GM18873 (cell line): ENCODE measurements around the gene FAM83F.
"Not testable (repeated sequence)": the region's sequence is repeated elsewhere in the genome, so short reads cannot be mapped to it uniquely, and the experiment has no call there.

ENCODE experiments used
- ATAC-seq: cut with Tn5 transposase; IDR thresholded peaks from one replicate; pipeline ENCODE4 v1.9.1; 2021; ENCODE audit warnings: mild to moderate bottlenecking, moderate library complexity, moderate number of reproducible peaks; ENCODE audit not compliant: unreplicated experiment, low FRiP score

FAM83F gene

DNA sequence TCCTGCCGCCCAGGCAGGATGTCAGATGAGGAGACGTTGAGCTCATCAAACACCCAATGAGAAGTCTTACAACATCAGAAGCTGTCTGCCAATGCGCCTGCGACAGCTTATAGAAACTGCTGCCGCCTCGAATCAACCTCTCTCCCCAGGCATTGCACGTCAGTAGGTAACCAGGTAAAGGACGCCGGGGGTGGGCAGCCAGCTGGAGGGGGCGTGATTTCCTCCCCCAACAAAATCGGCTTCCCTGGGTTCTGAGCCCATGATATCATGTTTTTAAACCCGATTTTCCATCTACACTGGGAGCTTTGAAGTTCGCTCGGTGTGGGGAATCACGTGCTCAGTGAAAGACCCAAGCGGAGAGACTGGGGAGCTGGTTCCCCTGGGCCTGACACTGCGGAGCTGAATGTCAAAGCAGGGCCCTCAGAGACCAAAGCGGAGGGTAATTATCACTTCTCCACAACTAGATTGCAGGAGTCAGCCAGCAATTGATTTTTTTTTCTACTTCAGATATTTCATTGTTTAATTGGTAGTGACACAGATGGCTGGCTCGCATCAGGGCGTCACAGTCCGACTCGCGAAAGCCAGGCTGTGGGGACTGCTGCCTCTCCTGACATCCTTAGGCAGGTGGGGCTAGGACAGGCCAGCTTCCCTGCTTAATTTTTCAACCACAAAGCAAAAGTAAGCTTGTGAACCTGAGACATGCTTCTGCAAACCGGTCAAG is 15.4 kb downstream of the FAM83F start:
- ATAC-seq = no peak

DNA sequence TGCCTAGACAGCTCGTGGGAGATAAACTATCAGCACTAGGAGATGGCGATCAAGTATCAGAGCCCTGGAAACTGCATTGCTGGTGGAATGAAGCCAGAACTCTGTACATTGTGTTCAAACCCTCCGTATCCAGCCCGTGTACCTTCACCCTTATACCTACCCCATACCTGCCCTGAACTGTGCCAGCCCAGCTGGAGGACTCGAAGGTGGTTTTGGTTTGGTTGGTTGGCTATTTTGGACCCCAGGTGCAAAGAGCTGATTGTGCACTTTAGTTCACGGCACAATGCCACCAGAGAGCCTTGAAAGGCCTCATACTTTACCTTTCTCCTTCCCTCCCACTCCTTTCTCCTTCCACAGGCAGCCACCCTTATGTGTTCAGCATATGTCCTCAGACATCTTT is 16.0 kb downstream of the FAM83F start:
- ATAC-seq = no peak

DNA sequence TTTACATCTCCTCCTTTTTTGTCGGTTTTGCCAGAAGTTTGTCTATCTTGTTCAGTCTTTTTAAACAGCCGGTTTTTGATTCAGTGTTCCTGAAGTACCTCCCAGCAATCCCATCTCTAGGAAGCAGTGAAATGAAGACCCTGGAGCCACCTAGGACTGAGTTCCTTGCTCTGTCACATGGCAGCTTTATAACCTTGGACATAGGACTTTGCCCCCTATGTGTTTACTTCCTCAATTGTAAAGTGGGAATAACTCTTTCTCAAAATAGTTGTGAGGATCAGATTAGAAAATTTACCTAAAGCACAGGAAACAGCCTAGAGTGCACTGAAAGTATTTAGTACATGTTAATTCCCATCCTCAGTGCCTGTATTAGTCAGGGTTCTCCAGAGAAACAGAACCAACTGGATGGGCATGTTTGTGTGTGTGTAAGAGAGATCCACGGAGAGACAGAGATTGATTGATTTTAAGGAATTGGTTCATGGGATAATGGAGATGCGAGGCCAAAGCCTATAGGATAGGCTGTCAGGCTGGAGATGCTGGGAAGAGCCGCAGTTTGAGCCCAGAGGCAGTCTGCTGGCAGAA is 20.0 kb downstream of the FAM83F start:
- no peak for ATAC-seq

DNA sequence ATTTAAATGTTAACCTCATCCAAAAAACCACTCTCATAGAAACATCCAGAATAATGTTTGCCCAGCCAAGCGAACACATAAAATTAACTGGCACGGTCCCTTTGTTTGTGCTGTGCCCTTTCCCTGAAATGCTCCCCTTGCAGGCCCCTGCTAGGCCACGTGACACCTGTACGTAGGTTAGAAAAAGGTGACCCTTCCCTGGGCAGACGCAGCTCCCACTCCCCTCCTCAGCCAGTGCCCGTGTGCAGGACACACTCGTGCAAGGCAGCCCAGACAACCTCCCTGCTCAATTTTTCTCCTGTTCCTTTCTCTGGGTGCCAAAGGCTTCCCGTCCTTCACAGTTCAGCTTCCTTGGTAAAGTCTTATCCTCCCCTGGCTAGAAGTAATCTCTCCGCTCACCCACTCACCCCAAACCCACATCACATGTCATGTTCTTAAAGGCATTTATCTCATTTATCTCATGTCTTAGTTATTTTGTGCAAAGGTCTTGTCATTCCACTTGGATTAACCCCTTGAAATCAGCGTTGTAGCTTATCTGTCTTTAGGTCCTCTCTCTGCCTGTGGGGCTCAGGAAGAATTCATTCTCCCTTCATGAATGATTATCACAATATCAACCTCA is 20.7 kb downstream of the FAM83F start:
- ATAC-seq = no peak

DNA sequence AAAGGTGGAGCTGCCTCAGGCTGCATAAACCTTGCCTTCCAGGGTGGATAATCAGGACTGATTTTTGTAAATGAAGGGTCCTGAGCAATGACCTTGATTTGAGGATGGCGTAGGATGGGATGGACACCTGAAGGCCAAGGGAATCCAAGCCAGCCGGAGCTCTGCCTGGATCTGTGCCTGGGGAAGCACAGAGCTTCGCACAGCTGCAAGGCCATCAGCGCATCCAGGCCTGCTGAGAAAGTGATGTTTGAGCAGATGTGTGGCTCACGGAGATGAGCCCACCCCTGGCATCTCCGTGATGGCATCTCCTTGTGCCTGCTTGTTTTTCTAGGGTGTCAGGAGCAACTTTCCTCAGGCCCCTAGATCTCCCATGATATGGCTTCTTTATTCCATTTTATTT is 23.3 kb downstream of the FAM83F start:
- no peak for ATAC-seq

DNA sequence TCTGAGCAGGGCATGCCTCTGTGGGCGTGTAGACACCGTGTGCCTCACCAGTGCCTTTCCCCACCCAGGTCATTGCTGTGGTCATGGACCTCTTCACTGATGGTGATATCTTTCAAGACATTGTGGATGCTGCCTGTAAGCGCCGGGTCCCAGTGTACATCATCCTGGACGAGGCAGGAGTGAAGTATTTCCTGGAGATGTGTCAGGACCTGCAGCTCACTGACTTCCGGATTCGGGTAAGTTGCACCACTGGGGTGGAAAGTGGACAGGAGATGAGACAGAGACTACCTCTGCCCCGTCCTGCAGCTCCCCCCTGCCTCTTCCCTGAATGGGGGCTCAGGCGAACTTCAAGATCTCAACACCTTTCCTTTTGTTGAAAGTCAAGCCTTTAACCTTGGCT is 24.3 kb downstream of the FAM83F start:
- no peak for ATAC-seq

DNA sequence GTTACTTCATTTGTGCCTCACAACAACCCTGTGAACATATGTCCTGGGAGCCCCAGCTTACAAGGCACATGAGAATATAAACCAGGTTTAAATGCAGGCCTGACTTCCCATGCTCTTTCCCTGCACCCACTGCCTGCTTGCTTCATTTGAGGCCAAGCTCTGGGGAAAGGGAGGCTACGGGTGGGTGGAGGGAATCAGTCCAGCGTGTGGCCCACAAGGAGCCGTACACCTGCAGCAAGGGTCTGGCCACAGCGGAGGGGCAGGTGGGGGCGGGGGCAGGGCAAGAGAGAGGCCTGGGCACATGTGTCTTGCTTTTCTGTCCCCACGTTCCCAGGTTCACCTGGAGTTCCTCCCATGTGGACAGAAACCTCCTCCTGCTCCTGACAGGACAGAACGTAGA is 26.2 kb downstream of the FAM83F start:
- ATAC-seq = no peak

DNA sequence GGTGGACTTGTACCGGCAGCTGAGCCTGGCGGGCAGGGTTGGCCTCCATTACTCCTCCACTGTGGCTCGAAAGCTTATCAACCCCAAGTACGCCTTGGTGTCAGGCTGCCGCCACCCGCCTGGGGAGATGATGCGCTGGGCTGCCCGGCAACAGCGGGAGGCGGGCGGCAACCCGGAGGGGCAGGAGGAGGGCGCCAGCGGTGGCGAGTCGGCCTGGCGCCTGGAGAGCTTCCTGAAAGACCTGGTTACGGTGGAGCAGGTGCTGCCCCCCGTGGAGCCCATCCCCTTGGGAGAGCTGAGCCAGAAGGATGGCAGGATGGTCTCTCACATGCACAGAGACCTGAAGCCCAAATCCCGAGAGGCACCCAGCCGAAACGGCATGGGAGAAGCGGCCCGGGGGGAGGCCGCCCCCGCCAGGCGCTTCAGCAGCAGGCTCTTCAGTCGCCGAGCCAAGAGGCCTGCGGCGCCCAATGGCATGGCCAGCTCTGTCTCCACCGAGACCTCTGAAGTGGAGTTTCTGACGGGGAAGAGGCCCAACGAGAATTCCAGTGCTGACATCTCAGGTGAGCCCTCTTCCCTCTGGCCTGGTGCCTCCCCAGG is 26.7 kb downstream of the FAM83F start:
- no peak for ATAC-seq

DNA sequence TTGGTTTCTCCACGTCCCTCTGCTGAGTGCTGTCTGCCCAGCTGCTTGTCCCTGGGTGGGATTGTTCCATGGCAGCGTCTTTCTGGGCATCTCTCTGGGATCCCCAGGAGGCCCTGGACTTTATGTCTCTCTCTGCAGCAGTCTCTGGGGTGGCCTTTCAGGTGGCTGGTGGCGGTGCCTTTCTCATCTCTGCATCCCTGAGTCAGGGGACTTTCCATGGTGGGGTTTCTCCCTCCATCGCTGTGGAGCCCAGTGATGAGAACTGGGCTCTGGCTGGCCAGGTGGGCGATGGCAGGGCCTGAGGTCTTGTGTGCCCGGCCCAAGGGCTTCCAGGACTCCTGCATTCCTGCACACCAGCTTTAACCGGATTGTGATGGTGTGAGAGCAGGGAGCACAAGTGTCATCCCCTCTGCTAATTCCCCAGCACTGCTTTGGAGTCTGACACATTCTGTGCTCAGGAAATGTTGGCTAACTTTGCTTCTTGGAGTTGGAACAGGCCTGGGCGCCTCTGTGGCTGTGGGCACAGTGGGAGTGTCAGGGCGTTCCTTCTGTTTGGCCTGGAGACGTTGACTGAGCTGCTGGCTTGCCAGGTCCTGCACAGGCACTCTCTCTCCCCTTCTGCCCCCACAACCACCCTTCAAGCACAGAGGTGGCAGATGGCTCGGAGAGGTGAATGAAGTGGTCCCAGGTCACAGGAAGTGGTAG is 27.9 kb downstream of the FAM83F start:
- no peak for ATAC-seq

DNA sequence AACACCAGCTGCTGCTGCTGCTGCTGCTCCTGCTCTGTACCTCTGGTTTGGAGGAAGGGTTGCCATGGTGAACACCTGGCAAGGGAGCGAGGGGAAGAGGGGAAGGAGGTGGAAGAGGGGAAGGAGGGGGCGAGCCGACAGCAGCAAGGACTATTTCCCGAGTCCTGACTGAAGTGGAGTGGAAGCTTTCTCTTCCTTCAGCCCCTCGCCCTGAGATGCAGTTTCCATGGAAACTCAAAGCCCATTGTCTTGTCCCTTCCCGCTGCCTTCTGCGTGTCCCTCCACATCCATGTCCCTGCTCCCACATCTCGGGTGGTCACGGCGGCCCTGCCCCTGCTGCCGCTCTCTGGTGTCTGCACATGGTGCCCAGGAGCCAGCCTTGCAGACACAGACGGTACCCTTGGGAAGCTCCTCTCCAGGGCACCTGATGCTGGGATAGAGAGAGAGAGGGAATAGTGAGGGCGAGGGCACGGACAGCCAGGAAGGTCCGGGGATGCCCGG is 28.6 kb downstream of the FAM83F start:
- ATAC-seq = no peak

DNA sequence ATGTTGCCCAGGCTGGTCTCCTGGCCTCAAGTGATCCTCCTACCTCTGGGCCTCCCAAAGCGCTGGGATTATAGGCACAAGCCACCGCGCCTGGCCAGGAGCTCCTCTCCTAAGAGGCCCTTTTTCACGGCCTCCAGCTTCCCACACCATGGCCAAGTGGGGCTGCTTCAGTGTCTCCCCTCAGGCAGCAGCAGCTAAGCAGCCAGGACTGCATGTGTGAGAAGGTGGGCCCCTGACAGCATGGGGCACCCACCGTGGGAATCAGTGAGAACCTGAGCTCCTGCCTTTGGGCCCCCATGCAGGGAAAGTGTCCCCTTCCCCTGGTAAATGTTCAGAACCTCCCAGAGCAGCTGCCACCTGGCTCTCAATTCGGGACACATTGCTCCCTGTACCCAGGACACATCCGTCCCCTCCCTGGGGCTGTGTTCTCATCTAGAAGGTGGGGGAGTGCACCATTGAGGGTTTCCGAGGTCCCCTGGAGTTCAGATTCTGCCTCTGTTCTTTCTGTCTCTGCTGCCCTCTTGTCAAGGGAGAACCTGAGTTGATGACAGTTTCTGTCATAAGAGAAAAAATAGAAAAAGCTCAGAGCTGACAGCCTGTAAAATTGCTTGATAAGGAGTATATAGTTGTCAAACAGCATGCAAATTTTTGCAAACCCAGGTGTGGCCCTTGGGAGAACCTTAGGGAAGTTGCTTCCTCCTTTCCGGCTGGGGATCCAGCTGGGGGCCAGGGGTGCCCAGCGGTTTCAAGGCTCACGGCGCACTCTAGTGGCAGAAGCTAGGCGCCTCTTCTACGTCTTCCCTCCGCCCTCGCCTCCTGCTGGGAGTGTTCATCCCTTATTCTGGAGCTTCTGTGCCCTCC is 29.7 kb downstream of the FAM83F start:
- ATAC-seq = no peak

DNA sequence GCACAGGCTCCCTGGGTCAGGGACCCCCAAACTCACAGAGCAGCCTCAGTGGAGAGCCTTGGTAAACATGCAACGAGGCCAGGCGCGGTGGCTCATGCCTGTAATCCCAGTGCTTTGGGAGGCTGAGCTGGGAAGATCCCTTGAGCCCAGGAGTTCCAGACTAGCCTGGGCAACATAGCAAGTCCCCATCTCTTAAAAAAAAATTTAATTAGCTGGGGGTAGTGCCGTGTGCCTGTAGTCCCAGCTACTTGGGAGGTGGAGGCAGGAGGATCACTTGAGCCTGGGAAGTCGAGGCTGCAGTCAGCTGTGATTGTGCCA is 30.3 kb downstream of the FAM83F start:
- ATAC-seq = not testable (repeated sequence)

DNA sequence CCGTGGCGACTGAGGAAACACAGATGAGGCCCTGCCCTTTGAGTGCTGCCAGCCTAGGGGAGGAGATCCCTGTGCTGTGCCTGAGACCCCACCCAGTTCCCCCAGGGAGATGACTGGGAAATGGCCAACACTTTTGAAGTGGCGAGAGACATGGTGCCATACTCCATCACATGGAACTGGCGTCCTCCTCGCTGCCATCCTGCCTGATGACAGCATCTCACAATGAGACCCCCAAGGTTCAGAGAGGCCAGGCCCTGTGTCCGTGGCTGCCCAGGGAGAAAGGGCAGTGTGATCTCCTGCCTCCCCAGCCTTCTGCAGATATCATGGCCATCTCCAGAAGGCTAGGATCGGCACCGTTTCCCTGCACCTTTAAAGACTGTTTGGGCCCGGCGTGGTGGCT is 31.1 kb downstream of the FAM83F start:
- ATAC-seq = no peak

DNA sequence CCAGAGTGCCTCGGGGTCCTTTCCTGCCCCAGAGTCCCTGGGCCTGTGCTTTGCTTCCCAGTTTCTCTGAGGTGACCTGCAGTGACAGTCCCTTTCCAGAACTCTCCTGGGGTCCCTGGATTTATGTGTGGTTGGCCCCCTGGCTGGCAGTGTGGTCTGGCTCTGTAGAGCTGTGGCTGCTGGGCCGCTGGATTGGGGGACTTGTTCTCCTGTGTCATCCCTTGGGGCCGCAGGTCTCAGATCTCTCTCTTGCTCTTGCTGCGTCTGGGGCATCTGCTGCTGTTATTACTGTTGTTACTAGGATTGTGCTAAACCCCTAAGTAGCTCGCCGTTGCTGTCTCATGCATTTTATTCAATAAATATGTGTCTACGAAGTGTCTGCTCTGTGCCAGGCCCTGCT is 31.9 kb downstream of the FAM83F start:
- ATAC-seq = no peak

DNA sequence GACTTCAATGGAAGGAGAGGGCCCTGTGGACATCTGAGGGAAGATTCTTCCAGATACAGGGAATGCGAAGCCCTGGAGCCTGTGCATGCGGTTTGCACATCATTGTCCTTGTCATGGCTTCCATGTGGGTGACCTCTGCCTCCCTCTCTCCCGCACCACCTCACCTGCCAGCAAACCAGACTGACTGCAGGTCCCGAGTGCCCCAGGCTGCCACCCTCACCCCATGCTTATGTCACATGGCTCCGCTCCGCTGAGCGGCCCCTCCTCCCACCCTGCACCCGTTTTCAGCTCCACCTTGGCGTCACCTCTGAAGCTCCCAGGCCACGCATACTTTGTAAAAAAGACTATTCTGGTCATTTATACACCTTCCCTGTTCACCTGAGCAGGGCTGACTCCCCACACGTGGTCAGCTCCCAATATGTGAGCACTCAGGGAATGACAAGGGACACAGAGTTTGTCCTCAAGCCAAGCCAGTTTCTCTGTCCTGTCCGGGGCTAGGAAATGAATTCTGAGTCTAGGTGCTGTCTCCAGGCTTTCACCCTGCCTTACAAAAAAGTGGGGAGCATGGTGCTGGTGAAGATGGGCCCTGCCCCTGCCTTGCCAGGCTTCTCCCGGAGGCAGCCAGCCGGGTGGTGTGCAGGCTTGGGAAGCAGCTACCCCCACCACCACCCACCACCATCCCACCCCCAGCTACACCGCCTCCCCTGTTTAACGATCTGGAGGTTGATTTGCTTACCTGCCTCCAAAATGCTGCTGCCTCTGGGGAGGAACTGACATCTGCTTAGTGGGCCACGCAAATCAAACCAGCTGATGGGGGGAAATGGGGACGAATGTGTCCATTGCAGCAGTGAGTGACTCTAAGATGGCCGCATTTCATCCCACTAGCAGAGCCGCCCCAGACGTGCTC is 32.7 kb downstream of the FAM83F start:
- ATAC-seq = no peak

DNA sequence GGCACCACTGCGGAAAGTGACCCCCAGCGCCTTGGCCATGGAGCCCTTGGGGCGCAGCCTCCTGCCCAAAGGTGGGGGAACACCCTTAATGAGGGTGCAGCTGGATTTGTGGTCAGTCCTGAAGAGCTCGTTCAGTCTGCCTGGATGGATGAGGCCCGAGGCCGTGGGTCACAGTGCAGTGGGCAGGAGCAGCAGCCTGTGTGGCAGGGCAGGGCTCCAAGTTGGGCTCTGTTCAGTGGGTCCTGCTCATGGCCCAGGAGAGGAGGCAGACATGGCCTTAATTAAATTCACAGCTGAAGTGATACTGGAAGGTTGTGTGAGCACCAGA is 33.3 kb downstream of the FAM83F start:
- ATAC-seq = no peak

DNA sequence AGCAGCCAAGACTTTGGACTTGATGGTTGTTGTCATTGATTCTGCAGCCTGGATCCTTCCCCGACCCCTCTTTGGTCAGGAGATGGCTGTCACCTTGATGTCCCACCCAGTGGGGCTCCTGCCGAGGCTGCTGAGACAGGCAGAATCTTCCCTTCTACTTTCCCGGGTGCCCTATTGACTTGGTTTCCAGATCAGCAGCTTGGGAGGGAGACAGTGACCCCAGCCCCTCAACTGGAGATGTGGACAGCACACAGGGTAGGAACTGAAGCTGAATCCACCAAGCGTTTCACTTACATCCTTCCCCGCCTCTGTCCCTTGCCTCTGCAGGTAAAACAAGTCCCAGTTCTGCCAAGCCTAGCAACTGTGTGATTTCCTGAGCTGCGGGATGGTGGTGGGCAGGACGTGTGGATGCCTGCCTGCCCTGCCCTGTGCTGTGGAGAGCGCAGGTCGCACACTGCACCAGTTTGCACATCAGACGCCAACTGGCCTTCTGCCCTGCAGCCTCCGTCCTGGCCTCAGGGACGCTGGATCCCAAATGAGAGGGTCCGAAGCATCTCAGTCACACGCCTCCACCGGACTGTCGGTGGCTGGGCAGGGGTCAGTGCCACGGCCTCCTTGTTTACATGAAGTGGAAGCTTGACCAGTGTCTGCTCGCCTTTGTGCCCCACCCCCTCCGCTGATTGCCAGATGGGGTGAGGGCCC is 34.6 kb downstream of the FAM83F start:
- ATAC-seq = no peak

DNA sequence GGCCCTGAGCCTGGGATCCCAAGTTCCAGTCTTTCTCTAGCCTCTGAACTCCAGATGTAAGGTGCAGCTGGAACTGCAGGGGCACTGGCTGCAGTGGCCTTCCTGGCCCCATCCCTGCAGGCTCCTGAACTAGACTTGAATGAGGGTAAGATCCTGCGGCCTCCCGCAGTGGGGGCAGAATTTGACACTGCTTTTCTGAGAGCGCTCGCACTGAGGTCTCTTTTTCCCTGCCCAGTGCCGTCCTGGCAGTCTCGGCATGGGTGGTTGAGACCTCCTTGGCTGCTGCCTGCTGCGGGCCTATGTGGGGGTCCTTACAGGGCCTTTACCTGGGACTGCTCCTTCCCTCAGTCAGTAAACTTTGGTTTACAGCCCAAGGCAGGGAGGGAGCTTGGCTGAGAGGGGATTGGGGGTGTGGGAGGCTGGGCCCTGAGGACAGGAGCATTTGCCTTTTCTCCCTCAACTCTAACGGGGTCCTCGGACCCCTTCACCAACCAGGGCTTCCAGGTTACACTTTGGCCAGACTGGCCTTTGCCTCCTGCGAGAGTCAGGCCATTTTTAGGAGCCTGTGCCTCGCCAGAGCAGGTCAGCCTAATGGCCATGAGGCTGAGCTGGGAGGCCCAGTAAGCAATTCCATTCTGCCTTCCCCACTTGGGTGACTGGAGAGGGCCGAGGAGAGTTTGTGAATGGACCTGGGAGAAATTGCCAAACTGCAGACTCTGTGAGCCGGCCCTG is 35.4 kb downstream of the FAM83F start:
- ATAC-seq = no peak
